IPS DF 4.7 (cell line): ENCODE measurements around the gene SPARC.
"Not testable (repeated sequence)": the region's sequence is repeated elsewhere in the genome, so short reads cannot be mapped to it uniquely, and the experiment has no call there.

Experiments used
- DNase-seq: peaks from one replicate; pipeline ENCODE4 v3.0.0-alpha.2; 2013; ENCODE audit warnings: low spot score; ENCODE audit errors: extremely low read depth

The SPARC gene, protein sequence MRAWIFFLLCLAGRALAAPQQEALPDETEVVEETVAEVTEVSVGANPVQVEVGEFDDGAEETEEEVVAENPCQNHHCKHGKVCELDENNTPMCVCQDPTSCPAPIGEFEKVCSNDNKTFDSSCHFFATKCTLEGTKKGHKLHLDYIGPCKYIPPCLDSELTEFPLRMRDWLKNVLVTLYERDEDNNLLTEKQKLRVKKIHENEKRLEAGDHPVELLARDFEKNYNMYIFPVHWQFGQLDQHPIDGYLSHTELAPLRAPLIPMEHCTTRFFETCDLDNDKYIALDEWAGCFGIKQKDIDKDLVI

DNA sequence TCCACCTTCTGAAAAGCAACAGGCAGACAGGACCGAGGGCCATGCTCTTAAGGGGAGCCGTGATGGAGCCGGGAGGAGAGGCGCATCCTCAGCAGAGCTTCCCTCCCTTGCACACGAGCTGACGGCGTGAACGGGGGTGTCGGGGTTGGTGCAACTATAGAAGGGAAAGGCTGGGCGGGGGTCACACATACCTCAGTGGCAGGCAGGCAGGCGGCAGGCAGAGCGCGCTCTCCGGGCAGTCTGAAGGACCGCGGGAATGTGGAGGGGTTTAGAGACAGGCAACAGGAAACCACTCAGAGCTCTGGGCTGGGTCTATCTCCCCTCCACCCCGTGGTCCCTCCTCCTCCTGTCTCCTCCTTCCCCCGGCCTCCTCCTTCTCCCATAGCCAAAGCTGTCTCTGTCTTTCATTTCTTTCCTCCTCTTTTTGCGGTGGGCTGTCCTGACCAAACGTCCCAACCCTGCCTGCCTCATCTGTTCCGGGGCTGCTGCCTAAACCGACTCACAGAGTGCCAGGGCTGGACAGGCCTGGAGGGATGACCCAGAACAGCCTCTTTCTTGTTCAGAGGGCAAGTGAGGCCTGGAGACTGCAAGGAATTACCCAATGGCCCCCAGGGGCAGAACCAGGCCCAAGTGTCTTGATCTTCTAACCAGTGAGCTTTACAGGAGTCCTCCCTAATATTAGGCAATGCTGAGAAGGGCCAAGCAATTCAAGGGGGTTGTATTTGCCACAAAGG, at the start of gene SPARC:
Gene SPARC, minus strand, starts transcription at position 242 of the 734 bp plus-strand sequence. CDS start 10,727 bp downstream, outside the sequence.
- DNase-seq: no peak

DNA sequence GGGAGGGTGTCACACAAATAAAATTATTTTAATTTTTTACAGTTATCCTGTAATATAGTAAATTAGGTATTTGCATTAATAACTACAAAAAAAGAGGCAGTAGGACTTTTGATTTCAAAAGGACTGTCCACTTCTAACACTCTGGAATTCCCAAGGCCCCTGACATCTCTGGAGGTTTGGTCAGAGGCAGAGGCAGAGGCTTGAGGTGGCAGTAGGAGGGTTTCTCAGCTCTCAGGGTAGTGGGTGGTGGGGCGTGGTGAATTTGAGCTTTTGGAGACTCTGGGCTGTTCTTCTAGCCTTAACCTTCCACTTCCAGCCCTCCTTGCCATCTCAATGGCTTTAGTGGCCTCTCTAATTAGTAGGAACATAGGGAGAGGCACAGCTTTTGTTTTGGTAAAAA, 48.9 kb upstream of the SPARC start:
- no peak for DNase-seq

DNA sequence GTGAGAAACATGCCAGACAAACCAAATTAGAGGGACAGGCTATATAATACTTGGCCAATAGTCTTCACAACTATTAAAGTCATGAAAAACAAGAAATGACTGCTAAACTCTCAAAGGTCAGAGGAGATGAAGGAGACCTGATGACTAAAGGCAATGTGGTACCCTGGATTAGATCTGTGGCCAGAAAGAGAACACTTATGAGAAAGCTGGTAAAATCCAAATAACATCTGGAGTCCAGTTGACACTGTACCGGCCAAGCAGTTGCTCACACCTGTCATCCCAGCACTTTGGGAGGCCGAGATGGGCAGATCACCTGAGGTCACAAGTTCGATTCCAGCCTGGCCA, 47.3 kb upstream of the SPARC start:
- no peak for DNase-seq

DNA sequence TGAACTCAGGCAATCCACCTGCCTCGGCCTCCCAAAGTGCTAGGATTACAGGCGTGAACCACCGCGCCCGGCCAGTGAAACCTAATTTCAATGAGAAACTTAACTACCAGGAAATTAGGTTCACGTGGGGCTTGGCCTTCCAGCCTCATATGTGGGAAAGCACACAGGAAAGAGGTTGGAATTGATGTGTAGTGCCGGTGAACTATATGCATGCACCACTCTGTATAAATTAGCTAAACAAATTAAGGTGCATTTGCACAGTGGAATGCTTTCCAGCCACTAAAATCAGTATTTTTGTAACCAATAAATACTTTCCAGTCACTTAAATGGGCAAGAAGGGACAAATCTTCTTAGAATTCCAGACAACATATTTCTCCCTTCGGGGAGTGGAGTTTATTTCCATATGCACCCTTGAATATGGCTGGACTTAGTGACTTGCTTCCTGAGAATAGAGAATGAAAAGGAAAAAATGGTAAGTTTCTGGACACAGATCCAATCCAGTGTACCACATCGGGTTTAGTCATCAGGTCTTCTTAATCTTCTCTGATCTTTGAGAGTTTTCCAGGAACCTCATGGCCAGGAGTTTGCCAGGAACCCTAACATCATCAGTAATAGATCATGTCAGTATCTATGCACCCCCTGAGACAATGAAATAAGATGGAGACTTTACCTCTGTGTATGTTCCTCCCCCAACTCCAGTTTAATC, 46.8 kb upstream of the SPARC start:
- DNase-seq: no peak

DNA sequence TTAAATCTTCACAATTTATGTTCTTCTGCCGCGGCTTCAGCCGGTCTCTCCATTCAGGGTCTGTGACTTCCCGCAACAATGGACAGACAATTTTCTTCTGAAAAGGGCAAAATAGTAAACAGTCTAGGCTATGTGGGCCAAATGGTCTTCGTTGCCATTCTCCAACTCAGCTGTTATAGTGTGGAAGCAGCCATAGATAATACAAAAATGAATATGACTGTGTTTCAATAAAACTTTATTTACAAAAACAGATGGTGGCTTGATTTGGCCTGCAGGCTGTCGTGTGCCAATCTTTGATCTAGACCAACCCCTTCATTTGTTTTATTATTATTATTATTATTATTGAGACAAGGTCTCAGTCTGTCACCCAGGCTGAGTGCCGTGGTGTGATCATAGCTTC, 43.7 kb upstream of the SPARC start:
- DNase-seq: no peak

DNA sequence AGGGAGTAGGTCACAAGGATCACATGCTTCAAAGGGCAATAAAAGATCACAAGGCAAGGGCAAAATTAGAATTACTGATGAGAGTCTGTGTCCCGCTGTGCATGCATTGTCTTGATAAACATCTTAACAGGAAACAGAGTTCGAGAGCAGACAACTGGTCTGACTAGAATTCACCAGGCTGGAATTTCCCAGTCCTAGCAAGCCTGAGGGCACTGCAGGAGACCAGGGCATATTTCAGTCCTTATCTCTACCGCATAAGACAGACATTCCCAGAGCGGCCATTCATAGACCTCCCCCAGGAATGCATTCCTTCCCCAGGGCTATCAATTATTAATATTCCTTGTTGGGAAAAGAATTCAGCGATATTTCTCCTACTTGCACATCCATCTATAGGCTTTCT, 42.9 kb upstream of the SPARC start:
- not testable (repeated sequence) for DNase-seq

DNA sequence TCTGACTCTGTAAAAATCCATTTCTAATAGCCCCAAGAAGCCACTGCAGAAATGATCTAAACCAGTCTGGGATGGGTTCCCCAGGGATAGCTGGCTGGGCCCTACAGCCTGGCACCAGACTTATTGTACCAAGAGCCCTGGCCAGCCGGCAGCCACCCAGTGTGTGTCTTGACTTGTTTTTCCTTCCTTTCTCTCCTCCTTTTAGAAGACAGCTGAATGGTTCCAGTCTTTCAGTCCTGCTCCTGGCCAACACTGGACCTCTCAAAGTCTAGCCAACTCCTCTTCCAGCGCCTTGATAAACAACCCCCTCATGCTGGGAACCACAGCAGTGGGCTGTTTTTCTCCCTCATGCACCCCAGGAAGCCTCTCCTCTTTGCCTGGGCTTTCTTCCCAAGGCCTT, 37.6 kb upstream of the SPARC start:
- no peak for DNase-seq

DNA sequence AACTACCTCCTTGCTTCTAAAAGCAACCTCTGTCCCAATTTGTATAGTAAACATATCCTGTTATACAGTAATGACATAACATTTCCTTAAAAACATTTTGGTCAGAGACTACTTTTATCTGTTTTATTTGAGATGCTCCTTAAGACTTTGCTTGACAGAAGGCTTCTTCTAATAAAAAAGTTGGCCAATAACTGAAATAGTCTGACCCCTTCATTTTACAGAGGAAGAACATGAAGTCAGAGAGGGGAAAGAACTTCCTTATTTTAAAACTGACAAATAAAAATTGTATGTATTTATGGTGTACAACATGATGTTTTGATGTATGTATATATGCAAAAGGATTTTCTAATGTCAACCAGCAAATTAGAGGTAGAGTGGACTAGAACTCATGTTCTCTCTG, 35.8 kb upstream of the SPARC start:
- DNase-seq: no peak

DNA sequence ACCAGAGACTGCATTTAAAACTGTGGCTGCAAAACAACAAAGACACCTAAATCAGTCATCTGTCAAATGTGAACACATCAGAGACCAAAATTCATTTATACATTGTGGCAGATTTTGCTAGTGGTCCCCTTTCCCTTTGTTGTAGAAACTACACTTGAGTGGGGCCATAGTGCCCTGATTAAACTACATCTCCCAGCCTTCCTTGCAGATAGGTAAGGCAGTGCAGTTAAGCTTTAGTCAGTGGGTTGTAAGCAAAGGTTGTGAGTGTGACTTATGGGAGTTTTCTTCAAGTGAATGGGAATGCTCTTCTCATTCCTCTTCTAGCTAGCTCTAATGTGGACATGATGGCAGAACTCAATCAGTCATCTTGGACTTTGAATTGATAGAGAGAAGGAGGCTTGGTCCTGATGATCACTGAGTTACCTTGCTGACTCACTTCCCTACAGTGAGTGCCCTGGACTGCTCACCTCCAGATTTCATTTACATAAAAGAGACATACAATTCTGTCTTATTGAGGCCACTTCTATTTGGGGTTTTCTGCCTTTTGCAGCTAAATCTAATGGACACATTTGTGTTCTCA, 35.2 kb upstream of the SPARC start:
- DNase-seq: no peak

DNA sequence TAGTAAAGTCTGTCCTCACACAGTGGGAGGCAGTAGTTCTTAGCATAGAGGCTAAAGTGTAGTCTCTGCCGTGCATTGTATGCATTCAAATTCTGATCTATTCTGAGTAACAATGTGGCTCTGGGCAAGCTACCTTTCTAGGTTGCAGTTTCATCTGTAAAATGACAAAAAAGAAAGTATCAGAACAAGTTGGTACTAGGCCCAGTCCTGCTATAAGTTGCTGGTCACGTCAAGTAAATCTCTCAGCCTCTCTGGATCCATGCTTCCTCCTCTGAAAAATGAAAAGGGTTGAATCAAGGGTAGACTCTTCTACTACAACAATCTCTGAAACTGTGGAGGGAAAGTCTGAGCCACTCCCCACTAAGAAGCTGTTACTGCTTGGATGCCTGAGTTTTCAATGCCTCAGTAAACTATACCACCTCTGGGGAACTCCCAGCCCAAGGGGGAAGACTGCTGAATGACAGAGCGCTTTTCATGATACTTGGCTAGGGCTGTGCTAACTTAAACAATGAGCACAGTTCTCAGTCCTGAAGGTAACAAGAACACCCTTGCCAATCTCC, 34.5 kb upstream of the SPARC start:
- no peak for DNase-seq

DNA sequence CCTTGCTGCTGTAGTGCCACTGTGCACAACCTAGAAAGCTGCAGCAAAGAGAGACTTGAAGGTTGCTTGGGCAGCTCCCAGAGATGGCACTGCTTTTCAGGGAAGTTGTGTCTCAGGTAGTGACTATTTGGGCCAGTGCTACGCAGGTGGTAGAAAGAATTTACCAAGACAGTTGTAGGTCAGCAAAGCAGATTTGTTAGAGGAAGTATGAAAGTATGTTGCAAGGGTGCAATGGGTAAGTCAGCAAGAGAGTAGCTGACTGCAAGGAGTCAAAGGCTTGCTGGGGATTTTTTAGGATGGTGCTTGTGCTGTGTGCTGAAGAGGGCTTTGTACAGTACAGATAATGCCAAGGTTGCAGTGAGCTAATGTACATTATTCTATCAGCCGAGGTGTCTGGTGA, 33.5 kb upstream of the SPARC start:
- no peak for DNase-seq

DNA sequence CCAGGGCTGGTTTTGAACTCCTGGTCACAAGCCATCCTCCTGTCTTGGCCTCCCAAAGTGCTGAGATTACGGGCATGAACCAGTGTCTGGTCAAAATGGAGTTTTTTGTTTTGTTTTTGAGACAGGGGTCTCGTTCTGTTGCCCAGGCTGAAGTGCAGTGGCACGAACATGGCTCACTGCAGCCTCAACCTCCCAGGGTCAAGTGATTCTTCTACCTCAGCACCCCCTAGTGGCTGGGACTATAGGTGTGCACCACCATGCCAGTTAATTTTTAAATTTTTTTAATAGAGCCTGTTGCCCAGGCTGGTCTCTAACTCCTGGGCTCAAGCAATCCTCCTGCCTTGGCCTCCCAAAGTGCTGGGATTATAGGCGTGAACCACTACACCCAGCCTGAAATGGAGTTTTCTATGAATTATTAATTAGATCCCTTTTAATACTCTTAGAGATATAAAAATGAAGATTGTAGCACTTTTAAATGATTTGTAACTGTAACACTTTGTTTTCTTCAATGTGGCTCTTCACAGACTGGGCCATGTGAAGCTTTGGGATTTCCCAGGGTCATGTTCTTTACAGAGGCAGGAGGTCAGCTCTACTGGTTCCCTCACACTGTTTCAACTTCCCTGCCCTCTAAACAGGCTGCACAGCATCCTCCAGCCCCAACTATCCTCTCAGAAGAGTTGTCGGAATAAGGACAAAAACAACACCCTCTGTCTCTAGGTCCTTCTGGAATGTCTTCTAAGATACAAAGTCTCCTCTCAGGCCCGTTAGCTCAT, 32.7 kb upstream of the SPARC start:
- no peak for DNase-seq

DNA sequence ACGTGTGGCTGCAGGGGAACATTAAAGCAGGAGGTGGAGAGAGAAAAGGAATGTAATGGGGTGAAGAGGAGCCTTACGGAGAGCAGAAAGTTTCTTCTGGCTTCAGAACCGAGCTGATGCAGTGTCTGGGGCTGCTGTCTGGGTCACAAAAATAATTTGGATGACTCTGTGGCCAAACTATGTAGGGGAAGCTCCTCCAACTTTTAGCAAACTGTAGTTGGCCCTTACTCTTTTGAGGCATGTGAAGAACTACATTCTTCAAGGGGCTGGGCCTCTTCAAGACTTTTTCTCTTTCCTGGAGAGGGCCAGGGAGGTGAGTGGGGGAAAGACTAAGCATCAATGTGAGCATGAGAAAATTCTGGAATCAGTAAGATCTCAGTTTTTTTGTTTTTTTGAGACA, 31.9 kb upstream of the SPARC start:
- DNase-seq: no peak

DNA sequence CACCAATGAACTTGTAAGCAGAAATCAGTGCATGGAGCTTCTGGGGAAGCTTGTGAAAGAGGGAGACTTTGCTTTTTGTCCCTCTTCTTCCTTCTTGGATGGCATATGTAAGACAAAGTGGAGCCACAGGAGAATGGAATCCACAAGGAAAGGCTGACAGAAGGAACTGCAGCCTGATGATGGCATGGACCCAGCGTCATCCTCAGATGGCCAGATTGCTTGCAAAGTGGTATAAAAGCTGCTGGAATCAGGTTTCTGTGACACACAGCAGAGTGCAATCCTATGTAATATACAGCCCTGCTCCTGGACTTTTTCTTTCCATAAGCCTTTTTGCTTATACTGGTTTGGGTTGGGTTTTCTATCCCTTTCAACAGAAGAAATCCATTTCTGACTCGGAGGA, 31.4 kb upstream of the SPARC start:
- DNase-seq: no peak

DNA sequence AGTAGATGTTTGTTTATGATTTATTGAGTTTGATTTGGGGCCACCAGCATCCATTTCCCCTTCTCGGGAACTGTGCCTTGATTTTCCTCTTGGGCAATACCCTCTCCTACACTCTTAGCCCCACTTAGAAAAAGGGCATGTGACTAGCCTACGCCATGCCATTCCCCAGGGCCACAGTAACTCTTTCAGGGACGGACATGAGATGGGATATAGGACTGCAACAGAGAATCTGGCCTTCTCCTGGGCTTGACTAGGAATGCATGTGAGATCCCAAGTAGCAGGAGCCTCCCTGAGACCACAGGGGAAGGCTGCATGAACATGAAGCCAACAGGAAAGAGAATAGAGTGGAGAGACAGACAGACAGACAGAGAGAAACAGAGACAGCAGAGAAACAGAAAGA, 30.7 kb upstream of the SPARC start:
- DNase-seq: no peak

DNA sequence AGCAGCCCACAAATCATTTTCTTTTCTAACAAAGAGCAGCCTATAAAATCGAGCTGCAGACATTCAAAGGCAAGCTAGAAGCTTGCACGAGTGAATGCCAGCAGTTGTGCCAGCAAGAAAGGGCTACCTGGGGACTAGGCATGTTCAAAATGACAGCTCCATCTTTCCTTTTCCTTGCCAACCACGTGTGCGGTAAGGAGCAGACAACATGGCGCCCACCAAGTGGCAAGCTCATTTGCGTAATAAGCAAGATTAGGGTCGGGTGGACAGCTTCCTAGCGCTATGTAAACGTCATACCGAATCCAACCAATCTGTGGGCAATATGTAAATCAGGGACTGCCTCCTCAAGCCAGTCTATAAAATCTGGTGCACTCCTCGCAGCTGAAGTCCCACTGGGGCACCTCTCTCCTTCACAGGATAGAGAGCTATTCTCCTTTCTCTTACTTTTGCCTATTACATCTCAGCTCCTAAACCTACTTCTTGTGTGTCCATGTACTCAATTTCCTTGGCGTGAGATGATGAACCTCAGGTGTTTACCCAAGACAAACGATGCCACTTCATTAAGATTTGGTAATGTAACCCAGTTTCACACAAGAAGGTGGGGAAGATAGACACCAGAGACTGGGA, 22.5 kb upstream of the SPARC start:
- DNase-seq: no peak

DNA sequence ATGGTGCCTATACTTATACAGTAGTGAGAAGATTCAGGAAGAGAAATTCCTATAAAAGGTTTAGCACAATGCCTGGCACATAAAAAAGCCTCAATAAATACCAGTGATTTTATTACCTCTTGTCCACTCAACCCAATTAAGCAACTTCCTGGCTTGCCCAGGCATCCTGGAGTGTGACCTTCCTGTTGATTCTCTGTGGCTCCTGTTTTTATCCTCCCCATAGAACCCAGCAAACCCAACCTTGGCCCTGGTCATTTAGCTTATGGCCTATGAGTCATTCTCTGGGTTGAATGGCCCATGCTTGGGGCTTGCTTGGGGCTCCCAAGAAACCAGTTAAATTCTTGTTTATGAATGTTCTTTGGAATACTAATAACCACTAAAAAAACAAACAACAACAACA, 21.4 kb upstream of the SPARC start:
- DNase-seq: no peak

DNA sequence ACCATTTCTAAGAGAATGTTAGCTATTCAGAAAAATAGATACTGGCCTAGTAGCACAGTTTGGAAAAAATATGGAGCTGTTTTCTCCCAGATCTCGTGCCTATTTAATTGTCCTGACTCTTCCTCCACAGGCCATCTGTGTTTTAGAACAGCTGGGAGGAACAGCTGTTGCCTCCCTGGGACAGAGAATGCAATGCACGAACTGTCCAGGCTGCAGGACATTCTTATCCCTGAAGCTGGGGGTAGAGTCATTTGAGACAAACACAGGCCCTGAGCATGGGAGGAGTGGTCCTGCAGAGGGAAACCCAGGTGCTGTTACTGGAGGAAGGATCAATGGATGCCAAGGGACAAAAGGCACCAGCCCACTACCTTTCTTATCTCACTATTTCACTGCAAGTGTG, 20.9 kb upstream of the SPARC start:
- DNase-seq: no peak

DNA sequence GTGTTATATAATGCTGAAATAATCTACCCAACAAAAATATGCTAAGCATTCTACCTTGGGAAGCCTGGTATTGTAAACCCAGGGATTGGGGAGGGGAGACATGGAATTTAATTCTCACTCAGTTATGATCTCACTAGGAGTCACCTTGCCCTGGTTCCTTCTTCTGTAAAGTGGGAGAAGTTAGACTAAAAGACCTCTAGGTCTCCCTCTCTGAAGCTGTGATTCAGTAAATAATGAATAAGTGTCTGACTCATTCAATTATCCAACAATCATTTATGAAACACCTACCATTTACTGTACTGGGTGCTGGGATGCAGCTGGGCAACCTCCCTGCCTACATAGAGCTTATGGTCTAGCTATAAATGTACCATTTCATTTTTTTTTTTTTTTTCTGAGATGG, 20.2 kb upstream of the SPARC start:
- no peak for DNase-seq

DNA sequence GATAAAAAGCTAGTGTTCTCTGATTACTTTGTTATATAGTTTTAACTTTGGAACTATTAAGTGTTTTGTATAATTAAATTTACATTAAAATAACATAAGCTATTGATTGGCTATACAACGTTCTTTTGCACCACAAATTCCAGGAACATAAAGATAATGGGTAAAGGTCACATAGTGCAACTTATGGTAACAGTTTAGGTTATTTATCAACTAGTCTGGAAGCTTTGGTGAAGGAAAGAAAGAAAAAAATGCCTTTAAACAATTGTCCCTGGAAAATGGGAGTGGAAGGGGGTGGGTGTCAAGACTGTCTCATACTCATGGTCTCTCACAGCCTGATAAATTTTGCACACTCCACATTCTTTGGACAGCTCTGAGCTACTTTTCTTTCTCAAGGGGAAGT, 17.1 kb upstream of the SPARC start:
- no peak for DNase-seq

DNA sequence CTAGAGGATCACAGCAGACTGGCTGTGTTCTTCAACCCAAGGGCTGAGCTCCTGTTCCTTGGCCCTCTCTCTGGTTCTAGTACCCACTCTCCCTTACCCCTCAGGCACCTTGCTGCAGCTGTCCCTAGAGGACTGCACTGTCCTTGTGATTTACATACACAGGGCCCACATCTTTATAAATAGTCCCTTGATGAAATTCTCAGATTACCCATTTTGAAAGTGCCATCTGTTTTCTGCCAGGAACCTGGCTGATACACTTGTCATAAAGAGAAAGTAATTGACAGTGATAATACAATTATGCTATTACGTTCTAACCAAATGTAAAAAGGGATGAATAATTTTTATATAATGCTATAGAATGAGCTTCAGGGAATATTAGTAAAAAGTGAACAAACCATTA, 16.5 kb upstream of the SPARC start:
- no peak for DNase-seq
